Activated naive CD4-positive, alpha-beta T cell treated with anti-CD3 and anti-CD28 coated beads for 36 hours (primary cell): ENCODE data around the gene TMEM248. TPM values are rescaled to one million over a fixed set of nuclear protein-coding genes. Genes with fewer than 3 reads are reported as not detected.
A peak's percentile ranks its signal among the peaks of the same experiment; 100 is the strongest.
"Not testable (repeated sequence)": the region's sequence is repeated elsewhere in the genome, so short reads cannot be mapped to it uniquely, and the experiment has no call there.

Experiments
- CTCF ChIA-PET: fragments of 350-600 bp; sonication (Branson Sonifier 250); formaldehyde crosslinking; loops from one replicate; lab custom pipeline; 2021; ENCODE audit warnings: antibody characterized with exemption; lab: Charles Lee
- DNase-seq: peaks from one replicate; pipeline ENCODE4 v3.0.0-alpha.2; 2020
- H3K27ac Mint-ChIP-seq: one replicate; pipeline ENCODE4 v1.8.0; 2021; ENCODE audit warnings: mild to moderate bottlenecking, mixed read lengths
- H3K27me3 Mint-ChIP-seq: one replicate; pipeline ENCODE4 v1.8.0; 2021; ENCODE audit warnings: low read depth, mixed read lengths
- H3K36me3 Mint-ChIP-seq: one replicate; pipeline ENCODE4 v1.8.0; 2021; ENCODE audit warnings: low read depth, mixed read lengths
- H3K4me1 Mint-ChIP-seq: one replicate; pipeline ENCODE4 v1.8.0; 2021; ENCODE audit warnings: low read depth, mixed read lengths
- H3K4me3 Mint-ChIP-seq: one replicate; pipeline ENCODE4 v1.8.0; 2021; ENCODE audit warnings: mild to moderate bottlenecking, moderate library complexity, mixed read lengths
- H3K9me3 Mint-ChIP-seq: one replicate; pipeline ENCODE4 v1.8.0; 2021; ENCODE audit warnings: mixed read lengths
- intact Hi-C: fragments of 100-400 bp; cut with micrococcal nuclease; formaldehyde crosslinking; loops from one replicate; pipeline ENCODE4 v1.15.1; 2023
- total RNA-seq, 2 experiments: library from RNA; stranded (reverse); gene quantifications; one replicate each; pipeline ENCODE4 v1.2.3, GENCODE V29; 2021

The TMEM248 gene
- total RNA-seq, 2 experiments from 2014 or later: 51.4 to 54.0 TPM

DNA sequence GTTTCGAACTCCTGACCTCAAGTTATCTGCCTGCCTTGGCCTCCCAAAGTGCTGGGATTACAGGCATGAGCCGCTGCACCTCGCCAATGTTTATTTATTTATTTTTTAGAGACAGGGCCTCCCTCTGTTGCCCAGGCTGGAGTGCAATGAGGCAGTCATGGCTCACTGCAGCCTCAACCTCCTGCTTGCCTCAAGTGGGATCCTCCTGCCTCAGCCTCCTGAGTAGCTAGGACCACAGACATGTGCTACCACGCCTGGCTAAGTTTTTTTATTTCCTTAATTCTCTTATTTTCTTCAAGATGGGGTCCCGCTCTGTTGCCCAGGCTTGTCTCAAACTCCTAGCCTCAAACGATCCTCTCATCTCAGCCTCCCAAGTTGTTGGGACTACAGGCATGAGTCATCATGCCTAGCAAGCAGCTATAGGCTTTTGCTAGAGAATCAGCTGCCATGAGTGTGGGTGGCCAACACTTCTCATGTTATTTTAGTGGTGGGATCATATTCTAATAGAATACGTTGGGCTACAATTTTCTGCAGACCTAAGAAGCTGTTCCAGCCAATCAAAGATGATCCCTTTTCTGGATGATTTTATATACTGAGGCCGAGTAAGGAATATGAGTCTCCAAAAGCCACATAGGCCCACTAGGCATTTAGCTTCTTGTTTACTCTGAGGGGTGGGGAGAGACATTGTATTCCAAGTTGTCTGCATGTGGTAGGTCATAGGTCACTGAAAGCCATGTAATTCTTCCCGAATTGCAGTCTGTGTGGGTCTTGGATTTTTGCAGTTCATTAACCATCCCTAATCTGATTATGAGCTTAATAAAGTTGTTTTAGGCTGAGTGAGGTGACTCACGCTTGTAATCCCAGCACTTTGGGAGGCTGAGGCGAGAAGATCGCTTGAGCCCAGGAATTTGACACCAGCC lies 7.6 kb upstream of the TMEM248 start:
- Mint-ChIP-seq H3K4me3 (no peak overlapping the region), H3K4me1 (no peaks in the 10 kb centered on the region), H3K27ac (no peak overlapping the region), H3K9me3 (no peaks in the 10 kb centered on the region), H3K27me3 (no peaks in the 10 kb centered on the region), H3K36me3 (no peaks in the 10 kb centered on the region)
- intact Hi-C loops: no loop called here
- CTCF ChIA-PET: no interaction called here
- no peak for DNase-seq

DNA sequence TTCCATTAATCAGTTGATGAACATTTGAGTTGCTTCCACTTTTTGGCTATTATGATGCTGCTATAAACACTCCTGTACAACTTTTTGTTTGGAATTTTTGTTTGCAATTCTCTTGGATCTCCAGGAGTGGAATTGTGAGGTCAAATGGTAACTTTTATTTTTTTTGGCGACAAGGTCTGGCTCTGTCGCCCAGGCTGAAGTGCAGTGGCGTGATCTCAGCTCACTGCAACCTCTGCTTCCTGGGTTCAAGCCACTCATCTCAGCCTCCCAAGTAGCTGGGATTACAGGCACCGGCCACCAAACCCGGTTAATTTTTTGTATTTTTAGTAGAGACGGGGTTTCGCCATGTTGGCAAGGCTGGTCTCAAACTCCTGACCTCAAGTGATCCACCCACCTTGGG lies 3.1 kb upstream of the TMEM248 start:
- DNase-seq, H3K4me3 Mint-ChIP-seq, intact Hi-C loops, H3K27ac Mint-ChIP-seq, H3K9me3 Mint-ChIP-seq, H3K27me3 Mint-ChIP-seq, CTCF ChIA-PET, H3K36me3 Mint-ChIP-seq: not testable (repeated sequence)
- H3K4me1 Mint-ChIP-seq: peaks cover 19% of the 10 kb centered on the region

DNA sequence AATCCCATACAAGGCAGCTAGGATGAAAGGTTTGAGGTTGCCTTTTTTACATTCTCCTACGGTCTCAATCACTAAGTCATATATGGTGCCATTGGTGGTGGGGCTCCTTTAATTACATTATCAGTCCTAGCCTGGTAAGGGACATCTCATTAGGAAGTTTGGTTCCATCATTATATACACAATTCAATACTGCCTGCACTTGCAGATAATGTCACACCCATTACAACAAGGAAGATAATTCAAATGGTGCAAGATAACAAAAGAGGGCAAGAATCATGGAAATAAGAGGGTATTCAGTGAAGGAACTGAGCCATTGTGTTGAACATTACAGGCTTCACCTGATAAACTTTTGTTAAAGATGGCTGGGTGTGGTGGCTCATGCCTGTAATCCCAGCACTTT lies 1.7 kb upstream of the TMEM248 start:
- Mint-ChIP-seq H3K4me1 (peaks cover 31% of the 10 kb centered on the region), H3K27me3 (no peaks in the 10 kb centered on the region), H3K27ac (no peak overlapping the region), H3K36me3 (peaks cover 3% of the 10 kb centered on the region), H3K4me3 (peak overlapping the region; percentile 4), H3K9me3 (no peaks in the 10 kb centered on the region)
- intact Hi-C loops: no loop called here
- CTCF ChIA-PET: no interaction called here
- DNase-seq: no peak

DNA sequence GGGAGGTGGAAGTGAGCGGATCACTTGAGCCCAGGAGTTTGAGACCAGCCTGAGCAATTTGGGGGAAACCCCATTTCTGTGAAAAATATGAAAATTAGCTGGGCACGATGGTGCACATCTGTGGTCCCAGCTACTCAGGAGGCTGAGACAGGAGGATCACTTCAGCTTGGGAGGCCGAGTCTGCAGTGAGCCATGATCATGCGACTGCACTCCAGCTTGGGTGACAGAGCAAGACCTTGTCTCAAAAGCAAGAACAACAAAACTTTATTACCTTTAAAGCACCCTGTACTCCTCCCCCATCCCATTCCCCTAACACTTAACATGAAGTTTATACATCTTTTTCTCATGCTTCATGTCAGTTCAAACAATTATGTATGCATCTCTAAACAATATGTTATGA lies 1.3 kb upstream of the TMEM248 start:
- Mint-ChIP-seq H3K4me1 (peaks cover 31% of the 10 kb centered on the region), H3K9me3 (no peaks in the 10 kb centered on the region), H3K36me3 (peaks cover 3% of the 10 kb centered on the region), H3K27ac (no peak overlapping the region), H3K27me3 (no peaks in the 10 kb centered on the region), H3K4me3 (peak overlapping the region; percentile 63)
- DNase-seq: no peak
- intact Hi-C loops: loop anchor here (1.0 to 2.0 kb wide), 4 partner anchors 33 to 237 kb away; partner anchors contain the start of gene RABGEF1
- CTCF ChIA-PET: no interaction called here

DNA sequence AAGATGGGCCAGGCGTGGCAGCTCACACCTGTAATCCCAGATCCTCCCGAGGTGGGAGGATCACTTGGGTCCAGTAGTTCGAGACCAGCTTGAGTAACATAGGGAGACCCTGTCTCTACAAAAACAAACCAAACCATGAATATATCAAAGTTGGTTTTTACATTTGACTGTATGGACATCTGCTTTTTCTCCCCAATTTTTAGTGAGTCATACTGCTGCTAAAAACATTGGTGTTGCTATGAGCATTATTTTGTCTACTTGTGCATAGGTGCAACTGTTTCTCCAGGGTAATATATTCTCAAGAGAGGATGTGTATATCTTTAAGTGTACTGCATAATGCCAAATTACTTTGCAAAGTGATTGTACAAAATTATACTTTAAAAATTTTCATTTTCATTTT lies 769 bp upstream of the TMEM248 start:
- CTCF ChIA-PET: no interaction called here
- peaks cover 35% of the 10 kb centered on the region for H3K4me1 Mint-ChIP-seq
- H3K27me3 Mint-ChIP-seq: no peaks in the 10 kb centered on the region
- H3K36me3 Mint-ChIP-seq: peaks cover 4% of the 10 kb centered on the region
- peak overlapping the region; percentile 63 for H3K4me3 Mint-ChIP-seq
- no peaks in the 10 kb centered on the region for H3K9me3 Mint-ChIP-seq
- no peak for DNase-seq
- no peak overlapping the region for H3K27ac Mint-ChIP-seq
- intact Hi-C loops: loop anchor here (1.0 to 2.0 kb wide), 4 partner anchors 33 to 237 kb away; partner anchors contain the start of gene RABGEF1

DNA sequence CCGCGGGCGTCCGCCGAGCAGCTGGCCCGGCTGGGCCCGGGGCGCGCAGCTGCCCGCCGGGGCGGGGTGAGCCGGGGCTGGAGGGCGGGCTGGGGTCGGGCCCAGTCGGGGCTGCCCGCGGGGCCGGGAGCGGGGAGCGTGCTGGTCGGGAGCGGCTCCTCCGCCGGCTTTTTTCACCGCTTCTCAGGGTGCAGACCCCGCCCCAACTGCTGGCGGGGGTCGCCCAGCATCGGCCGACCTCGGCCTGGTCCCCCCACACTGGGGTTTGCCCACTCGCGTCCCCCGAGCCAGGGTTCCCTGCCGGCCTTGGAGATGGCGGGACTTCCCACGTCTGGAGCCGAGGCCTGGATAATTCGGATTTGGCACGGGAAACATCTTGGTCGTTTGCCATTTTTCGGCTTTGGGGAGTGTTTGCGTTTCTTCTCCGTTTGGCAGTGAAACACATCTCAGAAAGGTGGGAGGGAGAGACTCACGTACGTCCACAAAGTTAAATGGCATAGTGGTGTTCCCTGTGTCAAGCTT lies 432 bp downstream of the TMEM248 start:
- no peaks in the 10 kb centered on the region for H3K9me3 Mint-ChIP-seq
- no peaks in the 10 kb centered on the region for H3K27me3 Mint-ChIP-seq
- H3K4me3 Mint-ChIP-seq: peak overlapping the region; percentile 98
- peaks cover 42% of the 10 kb centered on the region for H3K4me1 Mint-ChIP-seq
- H3K27ac Mint-ChIP-seq: peak overlapping the region; percentile 96
- CTCF ChIA-PET: interaction anchor here (0.7 to 1.2 kb wide), 3 partner anchors 9 to 267 kb away, joined by 3 to 4 read pairs (median 3); no protein-coding TSS in a partner anchor
- H3K36me3 Mint-ChIP-seq: peaks cover 7% of the 10 kb centered on the region
- DNase-seq: peak; percentile 18
- intact Hi-C loops: loop anchor here (1.0 to 2.0 kb wide), 5 partner anchors 35 to 293 kb away; partner anchors contain the start of genes KCTD7, RABGEF1 and TYW1

DNA sequence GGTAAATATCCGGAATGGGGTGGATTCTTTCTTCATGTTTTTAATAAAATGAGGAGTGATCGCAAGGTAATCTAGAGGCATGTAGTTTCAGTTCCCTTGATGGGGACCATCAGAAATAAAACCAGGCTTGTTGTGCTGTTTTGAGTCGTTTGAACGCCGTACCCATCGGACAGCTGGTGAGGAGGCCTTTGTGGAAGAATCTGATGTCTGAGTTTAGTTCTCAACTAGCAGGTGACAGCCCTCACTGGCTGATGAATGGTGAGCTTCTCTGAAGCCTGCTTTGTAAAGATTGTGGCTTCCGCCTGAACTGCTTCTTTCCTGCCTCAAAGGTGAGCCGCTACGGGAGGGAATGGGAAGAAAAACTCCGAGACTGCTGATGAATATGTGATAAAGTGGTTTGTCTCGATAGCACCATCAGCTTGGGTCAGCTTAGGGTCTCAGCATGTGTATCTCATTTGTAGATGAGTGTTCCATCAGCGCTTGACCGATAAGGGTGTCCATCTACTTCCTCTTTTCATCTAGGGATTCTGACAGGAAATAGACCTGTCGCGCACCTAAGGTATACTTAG lies 977 bp downstream of the TMEM248 start:
- peak; percentile 50 for DNase-seq
- Mint-ChIP-seq H3K27me3 (no peaks in the 10 kb centered on the region), H3K9me3 (no peaks in the 10 kb centered on the region), H3K36me3 (peaks cover 7% of the 10 kb centered on the region), H3K4me3 (peak overlapping the region; percentile 98), H3K27ac (peak overlapping the region; percentile 96), H3K4me1 (peaks cover 47% of the 10 kb centered on the region)
- intact Hi-C loops: loop anchor here (1.0 to 2.0 kb wide), 6 partner anchors 35 to 294 kb away; partner anchors contain the start of genes KCTD7, RABGEF1 and TYW1
- CTCF ChIA-PET: interaction anchor here (0.7 to 1.2 kb wide), 3 partner anchors 8 to 268 kb away, joined by 3 to 4 read pairs (median 3); no protein-coding TSS in a partner anchor

DNA sequence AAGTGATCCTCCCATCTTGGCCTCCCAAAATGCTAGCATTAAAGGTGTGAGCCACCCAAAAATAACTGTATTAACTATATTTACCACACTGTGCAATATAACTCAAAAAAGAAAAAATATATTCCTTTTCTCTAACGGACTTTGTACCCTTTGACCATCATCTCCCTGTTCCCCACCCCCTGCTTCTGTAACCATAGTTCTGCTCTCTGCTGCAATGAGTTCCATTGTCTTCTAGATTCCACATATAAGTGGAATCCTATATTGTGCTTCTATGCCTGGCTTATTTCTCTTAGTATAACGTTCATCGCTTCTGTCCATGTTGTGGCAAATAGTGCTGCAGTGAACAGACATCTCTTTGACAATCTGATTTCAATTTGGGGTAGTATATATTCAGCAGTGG lies 4.2 kb downstream of the TMEM248 start:
- DNase-seq: no peak
- peaks cover 70% of the 10 kb centered on the region for H3K4me1 Mint-ChIP-seq
- intact Hi-C loops: no loop called here
- H3K27me3 Mint-ChIP-seq: no peaks in the 10 kb centered on the region
- H3K4me3 Mint-ChIP-seq: no peak overlapping the region
- CTCF ChIA-PET: no interaction called here
- H3K9me3 Mint-ChIP-seq: no peaks in the 10 kb centered on the region
- no peak overlapping the region for H3K27ac Mint-ChIP-seq
- H3K36me3 Mint-ChIP-seq: peaks cover 23% of the 10 kb centered on the region

DNA sequence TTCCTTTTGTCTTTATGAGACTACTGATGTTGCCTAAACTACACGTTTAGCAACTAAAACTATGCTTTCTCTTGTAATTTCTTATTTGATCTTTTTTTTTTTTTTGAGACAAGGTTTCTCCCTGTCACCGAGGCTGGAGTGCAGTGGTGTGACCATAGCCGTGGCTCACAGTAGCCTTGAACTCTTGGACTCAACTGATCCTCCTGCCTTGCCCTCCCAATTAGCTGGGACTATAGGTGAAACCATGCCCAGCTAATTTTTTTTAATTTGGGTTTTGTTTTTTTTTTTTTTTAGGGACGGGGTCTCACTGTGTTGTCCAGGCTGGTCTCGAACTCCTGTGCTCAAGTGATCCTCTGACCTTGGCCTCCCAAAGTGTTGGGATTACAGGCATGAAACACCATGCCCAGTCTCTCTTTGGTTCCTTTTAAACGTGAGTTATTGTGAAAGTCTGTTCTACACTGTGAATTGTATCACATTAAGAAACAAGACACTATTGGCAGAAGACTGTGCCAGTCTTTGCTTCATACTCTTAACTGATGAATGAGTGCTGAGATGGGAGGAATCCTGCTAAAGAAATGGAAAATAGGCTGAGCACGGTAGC lies 6.4 kb downstream of the TMEM248 start:
- peaks cover 23% of the 10 kb centered on the region for H3K36me3 Mint-ChIP-seq
- H3K4me3 Mint-ChIP-seq: no peak overlapping the region
- H3K4me1 Mint-ChIP-seq: peaks cover 77% of the 10 kb centered on the region
- no peak overlapping the region for H3K27ac Mint-ChIP-seq
- H3K9me3 Mint-ChIP-seq: no peaks in the 10 kb centered on the region
- no peak for DNase-seq
- no peaks in the 10 kb centered on the region for H3K27me3 Mint-ChIP-seq
- CTCF ChIA-PET: no interaction called here
- intact Hi-C loops: no loop called here

DNA sequence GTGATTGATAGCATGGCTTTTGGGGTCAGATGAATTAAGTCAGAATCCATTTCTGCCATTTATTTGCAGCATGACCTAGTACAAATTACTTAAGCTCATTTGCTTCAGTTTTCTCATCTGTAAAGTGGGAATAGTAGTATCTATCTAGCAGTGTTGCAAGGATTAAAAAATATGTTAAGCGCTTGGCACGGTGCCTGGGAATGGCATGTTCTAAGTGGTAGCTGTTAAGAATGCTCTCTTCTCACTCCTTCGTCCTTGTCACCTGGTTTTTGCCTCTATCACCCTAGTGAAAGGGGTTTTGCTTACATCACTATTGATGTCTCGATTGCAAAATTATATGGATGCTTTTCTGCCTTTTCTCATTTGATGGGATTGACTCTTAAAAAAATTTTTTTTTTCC lies 7.4 kb downstream of the TMEM248 start:
- Mint-ChIP-seq H3K36me3 (peaks cover 24% of the 10 kb centered on the region), H3K9me3 (no peaks in the 10 kb centered on the region), H3K27ac (no peak overlapping the region), H3K4me1 (peaks cover 77% of the 10 kb centered on the region), H3K4me3 (no peak overlapping the region), H3K27me3 (no peaks in the 10 kb centered on the region)
- intact Hi-C loops: no loop called here
- no peak for DNase-seq
- CTCF ChIA-PET: interaction anchor here (0.6 kb wide), 1 partner anchor 56 kb away, joined by 4 read pairs; no protein-coding TSS in a partner anchor

DNA sequence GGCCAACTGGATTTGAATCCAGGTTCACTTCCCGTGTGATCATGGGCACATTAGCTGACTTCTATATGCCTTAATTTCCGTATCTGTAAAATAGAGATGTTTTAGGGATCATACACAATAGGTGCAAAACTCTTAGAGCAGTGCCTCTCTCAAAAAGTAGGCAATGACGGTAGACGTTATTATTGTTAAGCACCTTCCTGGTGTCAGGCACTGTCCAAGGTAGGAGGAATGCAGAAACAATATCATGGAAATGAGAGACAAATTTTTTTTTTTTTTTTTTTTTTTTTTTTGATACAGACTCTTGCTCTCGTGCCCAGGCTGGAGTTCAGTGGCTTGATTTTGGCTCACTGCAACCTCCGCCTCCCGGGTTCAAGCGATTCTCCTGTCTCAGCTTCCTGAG lies 8.1 kb downstream of the TMEM248 start:
- intact Hi-C loops: no loop called here
- H3K36me3 Mint-ChIP-seq: peaks cover 27% of the 10 kb centered on the region
- peaks cover 74% of the 10 kb centered on the region for H3K4me1 Mint-ChIP-seq
- H3K9me3 Mint-ChIP-seq: no peaks in the 10 kb centered on the region
- no peak for DNase-seq
- CTCF ChIA-PET: interaction anchor here (0.9 kb wide), 1 partner anchor 17 kb away, joined by 3 read pairs; no protein-coding TSS in a partner anchor
- H3K27me3 Mint-ChIP-seq: no peaks in the 10 kb centered on the region
- H3K4me3 Mint-ChIP-seq: no peak overlapping the region
- H3K27ac Mint-ChIP-seq: no peak overlapping the region

DNA sequence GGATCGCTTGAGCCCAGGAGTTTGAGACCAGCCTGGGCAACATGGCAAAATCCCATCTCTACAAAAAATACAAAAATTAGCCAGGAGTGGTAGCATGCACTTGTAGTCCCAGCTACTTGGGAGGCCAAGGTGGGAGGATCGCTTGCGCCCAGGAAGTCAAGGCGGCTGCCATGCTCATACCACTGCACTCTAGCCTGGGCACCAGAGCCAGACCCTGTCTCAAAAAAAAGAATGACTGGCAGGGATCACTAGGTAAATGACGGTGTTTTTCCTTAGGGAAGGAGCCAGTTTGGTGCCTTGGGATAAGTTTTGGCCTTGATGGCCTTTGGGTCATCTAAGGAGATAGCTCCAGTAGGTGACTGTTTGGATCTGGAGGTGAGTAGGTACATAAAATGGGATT lies 8.9 kb downstream of the TMEM248 start:
- Mint-ChIP-seq H3K36me3 (peaks cover 28% of the 10 kb centered on the region), H3K27ac (peak overlapping the region; percentile 46), H3K4me3 (no peak overlapping the region), H3K4me1 (peaks cover 76% of the 10 kb centered on the region), H3K27me3 (no peaks in the 10 kb centered on the region), H3K9me3 (no peaks in the 10 kb centered on the region)
- intact Hi-C loops: no loop called here
- CTCF ChIA-PET: interaction anchor here (0.6 to 1.1 kb wide), 4 partner anchors 9 to 106 kb away, joined by 3 read pairs; partner anchors contain the start of gene TMEM248
- DNase-seq: no peak
